Measurements from ENCODE around the gene GJA1.
A peak's percentile ranks its signal among the peaks of the same experiment; 100 is the strongest.
"Not testable (repeated sequence)": the region's sequence is repeated elsewhere in the genome, so short reads cannot be mapped to it uniquely, and the experiment has no call there.

GJA1 gene

DNA sequence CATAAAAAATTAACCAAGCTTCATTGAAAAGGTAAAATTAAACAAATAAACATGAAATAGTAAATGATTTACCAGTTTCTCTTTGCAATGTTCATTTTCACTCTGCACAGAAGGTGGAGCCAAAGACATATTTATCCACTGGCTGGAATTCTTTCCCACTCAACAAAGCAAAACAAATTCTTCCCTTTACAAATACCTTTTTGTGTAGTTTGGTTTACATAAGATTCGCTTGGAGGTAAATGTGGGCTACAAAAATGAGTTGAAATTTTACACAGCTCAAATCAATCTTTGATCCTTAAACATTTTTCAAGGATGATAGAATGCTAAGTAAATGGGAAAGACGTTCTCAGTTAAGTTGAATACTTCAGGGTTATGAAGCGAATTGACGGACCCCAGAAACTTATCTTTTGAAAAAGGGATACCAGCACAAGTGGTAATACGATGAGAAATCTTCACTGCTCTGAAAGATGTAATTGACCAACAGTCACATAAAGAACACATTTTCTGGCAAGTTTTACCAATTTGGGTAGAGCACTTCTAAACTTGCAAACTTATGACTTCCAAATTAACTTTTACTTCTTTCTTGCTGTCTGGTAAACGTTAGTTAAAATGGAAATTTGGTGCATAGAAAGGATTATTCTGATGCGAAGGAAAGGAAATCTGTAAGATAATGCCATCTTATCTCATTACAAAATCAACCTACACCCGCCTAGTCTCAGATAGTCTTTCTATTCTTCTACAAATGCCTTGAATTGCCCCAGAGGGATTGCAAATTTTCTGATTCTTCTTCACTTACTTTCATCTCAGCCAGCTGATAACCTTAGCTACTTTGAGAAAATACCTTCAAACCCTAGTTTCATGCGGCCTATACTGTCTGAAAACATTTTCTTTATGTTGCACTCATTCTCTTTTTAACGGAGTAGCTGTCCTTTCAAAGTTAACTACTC is 4.7 kb upstream of the GJA1 start:
- Mint-ChIP-seq H3K9me3 (no peaks in the 10 kb centered on the region), H3K27me3 (peaks cover 9% of the 10 kb centered on the region), H3K27ac (no peak overlapping the region), H3K4me3 (no peak overlapping the region), H3K4me1 (peaks cover 5% of the 10 kb centered on the region)
- ATAC-seq (no peak), DNase-seq (no peak)

DNA sequence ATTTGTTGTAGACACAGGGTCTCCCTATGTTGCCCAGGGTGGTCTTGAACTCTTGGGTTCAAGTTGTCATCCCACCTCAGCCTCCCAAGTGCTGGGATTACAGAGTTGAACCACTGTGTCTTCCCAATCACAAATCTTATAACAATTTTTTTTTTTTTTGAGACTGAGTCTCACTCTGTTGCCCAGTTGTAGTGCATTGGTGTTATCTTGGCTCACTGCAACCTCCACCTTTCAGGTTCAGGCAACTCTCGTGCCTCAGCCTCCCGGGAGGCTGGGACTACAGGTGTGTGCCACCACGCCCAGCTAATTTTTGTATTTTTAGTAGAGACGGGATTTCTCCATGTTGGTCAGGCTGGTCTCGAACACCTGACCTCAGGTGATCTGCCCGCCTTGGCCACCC is 3.7 kb upstream of the GJA1 start:
- peaks cover 17% of the 10 kb centered on the region for H3K27me3 Mint-ChIP-seq
- not testable (repeated sequence) for H3K27ac Mint-ChIP-seq, H3K4me1 Mint-ChIP-seq, DNase-seq, H3K4me3 Mint-ChIP-seq, H3K9me3 Mint-ChIP-seq, ATAC-seq

- peaks cover 36% of the 10 kb centered on the region for H3K27me3 Mint-ChIP-seq
- no peak for DNase-seq
- H3K27ac Mint-ChIP-seq = no peak overlapping the region
- H3K9me3 Mint-ChIP-seq = no peaks in the 10 kb centered on the region
- ATAC-seq = no peak
- H3K4me1 Mint-ChIP-seq = peaks cover 21% of the 10 kb centered on the region
- no peak overlapping the region for H3K4me3 Mint-ChIP-seq
Measured at GRCh38 chr6:121434037-121434770, 1.2 kb upstream of the GJA1 start.

DNA sequence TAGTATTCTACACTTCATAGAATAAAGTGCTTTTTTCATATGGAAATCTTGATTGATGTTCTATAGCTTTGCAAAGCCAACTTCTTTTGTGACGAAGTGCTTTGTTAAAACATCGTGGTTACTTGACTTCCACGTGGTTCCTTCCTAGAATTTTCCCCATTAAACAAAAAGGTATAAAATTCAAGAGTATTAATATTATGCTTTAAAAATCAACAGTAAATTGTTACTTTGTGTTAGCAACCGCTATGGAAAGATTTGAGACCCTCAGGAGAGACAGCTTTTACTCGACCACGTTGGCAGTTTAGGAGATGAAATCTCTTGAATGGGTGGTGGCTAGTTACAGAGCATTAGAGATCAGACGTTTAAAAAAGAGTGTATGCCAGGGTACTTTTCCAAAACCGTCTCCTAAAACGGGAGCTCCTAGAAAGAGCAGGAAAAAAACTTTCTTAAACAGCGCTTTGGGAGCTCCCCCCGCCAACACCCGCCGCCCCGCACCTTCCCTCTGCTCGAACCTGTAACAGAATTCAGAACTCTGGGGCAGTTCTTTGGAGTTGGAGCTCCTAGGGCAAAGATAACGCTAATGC is 920 bp downstream of the GJA1 start:
- Mint-ChIP-seq H3K4me3 (peak overlapping the region; percentile 88 to 91), H3K4me1 (peaks cover 21% of the 10 kb centered on the region), H3K27me3 (peaks cover 50% of the 10 kb centered on the region), H3K9me3 (no peaks in the 10 kb centered on the region), H3K27ac (no peak overlapping the region)
- ATAC-seq (peak; percentile 15), DNase-seq (no peak)

DNA sequence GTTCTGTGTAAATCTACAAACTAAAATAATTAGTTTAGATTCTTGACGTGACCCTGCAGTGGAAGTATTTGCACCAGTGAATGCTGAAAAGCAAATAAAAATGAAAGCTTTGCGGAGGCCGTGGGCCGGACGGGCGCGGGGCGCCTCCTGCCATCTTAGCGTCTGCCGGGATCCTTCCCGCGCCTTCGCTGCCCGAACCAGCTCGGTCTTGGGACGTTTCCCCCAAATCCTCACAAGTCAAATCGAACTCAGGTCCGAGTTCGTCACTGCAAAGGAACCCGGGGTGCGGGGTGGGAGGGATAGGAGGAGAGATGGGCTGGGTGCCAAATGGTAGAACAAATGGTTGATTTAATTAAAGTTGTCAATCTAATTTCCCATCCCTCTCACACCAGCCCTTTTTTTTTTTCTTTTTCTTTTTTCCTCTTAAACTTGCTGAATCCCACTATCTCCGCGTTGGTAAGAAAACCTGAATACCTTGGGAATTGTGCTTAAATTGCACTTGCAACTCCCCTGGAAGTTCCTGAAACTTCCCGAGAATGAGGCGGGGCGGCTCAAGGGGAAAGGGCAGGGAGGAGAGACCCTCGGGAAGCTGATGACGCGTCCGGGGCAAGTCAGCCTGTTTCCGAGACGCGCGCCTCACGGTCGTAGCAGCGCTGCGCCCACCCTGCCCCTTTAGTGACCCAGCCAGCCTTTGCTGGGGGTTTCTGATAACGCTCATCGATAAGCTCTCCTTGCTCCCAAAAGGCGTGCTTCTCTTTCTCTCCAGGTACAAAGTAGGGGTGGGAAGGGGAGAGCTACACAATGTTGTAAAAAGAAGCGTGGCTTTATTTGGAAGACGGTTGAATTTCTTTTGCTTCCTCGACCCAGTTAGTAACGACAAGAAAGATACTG is 1.8 kb downstream of the GJA1 start:
- DNase-seq = peak in 1 of 2 donors; percentile 8
- ATAC-seq = peak; percentile 53
- Mint-ChIP-seq H3K27ac (peak overlapping the region in 1 of 2 donors; percentile 61), H3K4me3 (peak overlapping the region; percentile 88 to 91), H3K9me3 (no peaks in the 10 kb centered on the region), H3K4me1 (peaks cover 21% of the 10 kb centered on the region), H3K27me3 (peaks cover 53% of the 10 kb centered on the region)

DNA sequence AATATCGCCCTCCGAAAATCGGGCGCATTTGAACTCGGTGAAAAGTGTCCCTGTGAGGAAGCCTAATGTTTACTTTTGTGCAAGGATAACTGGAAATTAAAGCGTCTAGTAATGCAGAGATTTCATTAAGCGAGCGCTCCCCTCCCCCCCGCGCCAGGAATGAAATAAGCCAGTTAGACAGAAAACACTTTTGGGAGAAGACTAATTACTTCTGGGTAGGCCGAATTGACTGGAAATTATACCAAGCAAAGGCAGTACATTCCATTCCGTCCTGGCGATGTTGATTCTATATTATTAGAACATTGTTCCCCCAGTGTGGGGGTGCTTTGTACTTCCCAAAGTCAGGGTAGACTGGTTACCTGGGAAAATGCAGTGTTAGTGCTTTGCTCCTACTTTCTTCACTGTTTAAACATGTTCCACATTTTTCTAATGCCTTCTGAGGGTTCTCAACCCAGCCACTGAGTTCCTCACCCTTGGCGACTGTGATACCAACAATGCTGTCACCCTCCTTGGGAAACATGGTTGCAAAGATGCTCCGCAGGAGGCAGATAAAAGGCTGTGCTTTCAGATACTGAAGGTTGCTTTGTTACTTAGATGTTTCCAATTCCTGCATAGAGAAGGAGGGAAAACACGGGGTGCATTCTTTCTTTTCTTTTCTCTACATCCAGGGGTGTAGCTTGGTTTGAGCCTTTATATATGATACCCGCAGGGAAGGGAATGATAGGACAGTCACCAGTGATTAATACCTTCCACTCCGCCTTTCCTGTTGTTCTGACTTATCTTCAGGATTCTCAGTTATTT is 2.6 kb downstream of the GJA1 start:
- H3K9me3 Mint-ChIP-seq = no peaks in the 10 kb centered on the region
- H3K27me3 Mint-ChIP-seq = peaks cover 53% of the 10 kb centered on the region
- no peak overlapping the region for H3K27ac Mint-ChIP-seq
- ATAC-seq (no peak), DNase-seq (no peak)
- peak overlapping the region; percentile 88 to 91 for H3K4me3 Mint-ChIP-seq
- peaks cover 21% of the 10 kb centered on the region for H3K4me1 Mint-ChIP-seq

DNA sequence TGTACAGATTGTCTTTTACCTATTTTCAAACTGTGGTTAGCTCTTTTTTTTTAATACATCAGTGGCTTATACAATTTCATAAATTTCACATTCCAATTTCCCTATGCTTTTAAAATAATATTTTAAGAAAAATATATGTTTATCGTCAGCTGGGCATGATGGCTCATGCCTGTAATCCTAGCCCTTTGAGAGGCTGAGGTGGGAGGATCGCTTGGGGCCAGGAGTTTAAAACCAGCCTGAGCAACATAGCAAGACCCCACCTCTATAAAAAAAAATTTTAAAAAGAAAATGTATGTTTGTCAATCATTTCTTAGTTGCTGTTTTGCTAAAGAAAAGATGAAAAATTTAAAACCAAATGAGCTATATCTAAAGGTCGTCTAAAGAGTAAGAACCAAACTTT is 3.4 kb downstream of the GJA1 start:
- no peaks in the 10 kb centered on the region for H3K9me3 Mint-ChIP-seq
- H3K27me3 Mint-ChIP-seq = peaks cover 54% of the 10 kb centered on the region
- peaks cover 21% of the 10 kb centered on the region for H3K4me1 Mint-ChIP-seq
- no peak overlapping the region for H3K27ac Mint-ChIP-seq
- no peak overlapping the region for H3K4me3 Mint-ChIP-seq
- ATAC-seq (no peak), DNase-seq (no peak)

- Mint-ChIP-seq H3K4me1 (peaks cover 21% of the 10 kb centered on the region), H3K27me3 (peaks cover 60% of the 10 kb centered on the region), H3K4me3 (no peak overlapping the region), H3K9me3 (no peaks in the 10 kb centered on the region), H3K27ac (no peak overlapping the region)
- DNase-seq = no peak
- no peak for ATAC-seq
Measured at GRCh38 chr6:121439475-121439874, 4.0 kb downstream of the GJA1 start.

- H3K4me3 Mint-ChIP-seq = no peak overlapping the region
- no peaks in the 10 kb centered on the region for H3K9me3 Mint-ChIP-seq
- H3K27ac Mint-ChIP-seq = no peak overlapping the region
- ATAC-seq (no peak), DNase-seq (no peak)
- peaks cover 63% of the 10 kb centered on the region for H3K27me3 Mint-ChIP-seq
- peaks cover 21% of the 10 kb centered on the region for H3K4me1 Mint-ChIP-seq
Measured at GRCh38 chr6:121439926-121440325, 4.5 kb downstream of the GJA1 start.

- H3K27me3 Mint-ChIP-seq = peaks cover 63% of the 10 kb centered on the region
- peaks cover 15% of the 10 kb centered on the region for H3K4me1 Mint-ChIP-seq
- ATAC-seq = no peak
- no peak overlapping the region for H3K4me3 Mint-ChIP-seq
- no peak overlapping the region for H3K27ac Mint-ChIP-seq
- no peaks in the 10 kb centered on the region for H3K9me3 Mint-ChIP-seq
- no peak for DNase-seq
Measured at GRCh38 chr6:121441477-121441876, 6.0 kb downstream of the GJA1 start.

- H3K4me3 Mint-ChIP-seq = no peak overlapping the region
- peaks cover 8% of the 10 kb centered on the region for H3K4me1 Mint-ChIP-seq
- H3K9me3 Mint-ChIP-seq = no peaks in the 10 kb centered on the region
- no peak for ATAC-seq
- no peak overlapping the region for H3K27ac Mint-ChIP-seq
- peaks cover 58% of the 10 kb centered on the region for H3K27me3 Mint-ChIP-seq
- no peak for DNase-seq
Measured at GRCh38 chr6:121442576-121442975, 7.1 kb downstream of the GJA1 start.

DNA sequence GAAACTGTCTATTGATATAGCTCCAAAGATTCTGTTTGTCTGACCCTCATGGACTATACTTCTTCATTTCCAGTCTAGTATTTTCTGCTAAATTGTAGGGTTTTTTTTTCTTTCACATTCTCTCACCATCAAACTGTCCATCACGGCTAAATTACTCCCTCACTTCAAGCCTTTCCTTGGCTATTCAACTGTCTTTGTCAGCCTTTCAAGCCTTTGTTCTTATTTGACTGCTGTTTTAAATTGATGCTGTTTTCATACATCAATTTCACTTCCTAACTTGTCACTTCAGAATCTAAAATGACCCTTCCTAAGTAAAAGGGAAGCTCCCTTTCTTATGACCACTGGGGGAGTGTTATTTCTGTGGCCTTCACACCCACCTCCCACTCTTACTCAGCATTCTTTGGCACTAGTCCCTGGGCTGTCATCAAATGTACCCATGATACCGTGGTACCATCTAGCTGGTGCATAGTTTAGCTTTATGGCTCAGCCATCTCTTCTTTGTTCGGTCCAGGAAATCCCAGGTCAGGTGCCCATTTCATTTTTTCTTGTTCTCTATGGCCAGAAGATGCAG is 8.6 kb downstream of the GJA1 start:
- no peak for DNase-seq
- ATAC-seq = no peak
- no peaks in the 10 kb centered on the region for H3K9me3 Mint-ChIP-seq
- H3K4me1 Mint-ChIP-seq = no peaks in the 10 kb centered on the region
- no peak overlapping the region for H3K4me3 Mint-ChIP-seq
- peaks cover 48% of the 10 kb centered on the region for H3K27me3 Mint-ChIP-seq
- H3K27ac Mint-ChIP-seq = no peak overlapping the region

DNA sequence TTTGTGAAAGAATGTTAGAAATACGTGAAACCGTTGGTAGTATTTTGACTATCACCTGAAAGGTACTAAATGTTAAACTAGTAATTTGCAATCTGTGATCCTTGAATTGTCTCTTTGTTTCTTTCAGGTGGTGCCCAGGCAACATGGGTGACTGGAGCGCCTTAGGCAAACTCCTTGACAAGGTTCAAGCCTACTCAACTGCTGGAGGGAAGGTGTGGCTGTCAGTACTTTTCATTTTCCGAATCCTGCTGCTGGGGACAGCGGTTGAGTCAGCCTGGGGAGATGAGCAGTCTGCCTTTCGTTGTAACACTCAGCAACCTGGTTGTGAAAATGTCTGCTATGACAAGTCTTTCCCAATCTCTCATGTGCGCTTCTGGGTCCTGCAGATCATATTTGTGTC is 11.3 kb downstream of the GJA1 start:
- H3K27me3 Mint-ChIP-seq = peaks cover 30% of the 10 kb centered on the region
- not testable (repeated sequence) for H3K4me1 Mint-ChIP-seq, H3K4me3 Mint-ChIP-seq, H3K9me3 Mint-ChIP-seq, ATAC-seq, H3K27ac Mint-ChIP-seq, DNase-seq

- H3K9me3 Mint-ChIP-seq = not testable (repeated sequence)
Measured at GRCh38 chr6:121447746-121448145, 12.3 kb downstream of the GJA1 start.

More at GRCh38 chr6:121447746-121448145, 12.3 kb downstream of the GJA1 start:
- H3K4me3 Mint-ChIP-seq, DNase-seq, H3K4me1 Mint-ChIP-seq, H3K27ac Mint-ChIP-seq, ATAC-seq: not testable (repeated sequence)
- H3K27me3 Mint-ChIP-seq = peaks cover 30% of the 10 kb centered on the region

Data from stimulated activated naive CD8-positive, alpha-beta T cell treated with anti-CD3 and anti-CD28 coated beads, Interleukin-15, amount 100 ng/mL, for 72 hours (primary cell).